ENCODE results near the gene NR1D1. TPM values are rescaled to one million over a fixed set of nuclear protein-coding genes. Genes with fewer than 3 reads are reported as not detected.

NR1D1 gene
- total RNA-seq, 1 experiment from 2014 or later: 63.7 TPM

- Histone ChIP-seq H3K36me3 (ENCODE audit: control insufficient read depth in 1 of 2, insufficient read depth in 2 of 2, low read length in 2 of 2) (peaks cover 22 to 35% of the 10 kb centered on the region in 2 experiments), H3K79me2 (ENCODE audit: insufficient read depth, low read length) (peaks cover 42% of the 10 kb centered on the region), H3K4me3 (replicated peaks in 1 of 2; ENCODE audit: low read depth in 1 of 2, low read length in 2 of 2) (peak overlapping the region; percentile 76 to 86), H3K27me3 (ENCODE audit: insufficient read depth, low read length) (no peaks in the 10 kb centered on the region), H3K9me3 (ENCODE audit: control insufficient read depth in 1 of 2, insufficient read depth in 1 of 2, low read depth in 1 of 2, low read length in 2 of 2) (no peaks in the 10 kb centered on the region), H3K9ac (ENCODE audit: low read length) (peak overlapping the region; percentile 97), H3K9me2 (ENCODE audit: insufficient read depth) (no peaks in the 10 kb centered on the region), H3K4me1 (ENCODE audit: control insufficient read depth in 1 of 2, insufficient read depth in 2 of 2, low read length in 2 of 2) (peaks cover 37 to 71% of the 10 kb centered on the region in 2 experiments), H3K27ac (ENCODE audit: low read depth, low read length) (peak overlapping the region; percentile 96), H2AFZ (ENCODE audit: low read depth, low read length, poor library complexity, severe bottlenecking) (no peak overlapping the region), H4K20me1 (ENCODE audit: insufficient read depth) (no peaks in the 10 kb centered on the region), H3K4me2 (ENCODE audit: low read length) (peak overlapping the region; percentile 94)
- DNase-seq (ENCODE audit: low read depth, low spot score) (no peak), ATAC-seq (peak; percentile 9; the same call in 1 of the 2 replicates)
- no peak for TF ChIP-seq TCF7L2 (IDR thresholded peaks at IDR 0.05; ENCODE audit: borderline replicate concordance, extremely low read depth, insufficient read depth, insufficient read length)
- TSS peak; percentile 81 for BruUV-seq (replicated peaks)
- intact Hi-C loops (cut with micrococcal nuclease): no loop called here
- ChIA-PET POLR2A (interaction anchor here (0.6 to 7.6 kb wide), 26 partner anchors 7 to 227 kb away, joined by 3 to 160 read pairs (median 4); partner anchors contain the start of genes CASC3, MED24, PSMD3 and THRA), CTCF (interaction anchor here (1.1 to 4.5 kb wide), 6 partner anchors 12 to 86 kb away, joined by 3 to 69 read pairs (median 6); partner anchors contain the start of gene THRA), RAD21 (ENCODE audit: low non-redundant PET in 1 of 2, low total read pairs in 2 of 2, uncharacterized antibody in 2 of 2, unreplicated experiment in 2 of 2) (interaction anchor here (0.6 to 1.6 kb wide), 5 partner anchors 9 to 24 kb away, joined by 3 to 4 read pairs (median 3); no protein-coding TSS in a partner anchor)
Observed at GRCh38 chr17:40099619-40100418, 570 bp downstream of the NR1D1 start.

DNA sequence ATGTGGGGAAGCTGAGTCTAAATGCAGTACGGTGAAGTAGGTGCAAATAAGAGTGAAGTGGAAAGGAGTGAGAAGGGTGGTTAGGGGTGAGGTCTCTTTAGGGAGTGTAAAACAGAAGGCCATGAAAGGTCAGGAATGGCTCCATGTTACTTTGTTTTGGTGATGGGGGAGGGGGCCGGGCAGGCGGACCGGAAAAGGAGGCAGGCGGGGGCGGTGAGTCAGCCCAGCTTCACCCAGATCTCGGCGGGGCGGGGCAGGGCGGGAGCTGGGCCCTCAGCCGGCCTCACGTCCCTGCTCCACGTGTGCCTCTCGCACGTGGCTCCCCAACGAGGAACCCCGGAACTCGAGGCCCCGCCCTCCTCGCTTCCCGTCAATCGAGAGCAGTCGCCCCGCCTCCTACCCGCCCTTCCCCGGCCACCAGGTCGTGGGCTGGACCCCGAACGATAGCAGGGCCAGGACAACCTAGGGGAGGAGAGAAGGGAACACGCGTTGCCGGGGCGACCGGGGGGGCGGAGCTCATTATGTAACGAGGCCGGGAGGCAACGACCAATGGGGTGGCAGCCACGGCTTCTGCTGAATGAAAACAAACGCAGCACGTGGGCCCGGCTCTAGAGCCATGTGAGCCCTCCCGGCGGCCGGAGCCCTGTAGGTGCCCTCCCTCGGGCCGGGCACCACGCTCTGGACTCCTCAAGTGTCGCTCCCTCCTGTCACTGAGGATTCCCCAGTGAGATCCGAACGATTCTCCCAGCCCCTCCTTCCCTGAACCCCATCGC is 1.4 kb downstream of the NR1D1 start:
- no peaks in the 10 kb centered on the region for H3K9me2 ChIP-seq (ENCODE audit: insufficient read depth)
- H3K9me3 ChIP-seq (ENCODE audit: control insufficient read depth in 1 of 2, insufficient read depth in 1 of 2, low read depth in 1 of 2, low read length in 2 of 2): no peaks in the 10 kb centered on the region
- peaks cover 42% of the 10 kb centered on the region for H3K79me2 ChIP-seq (ENCODE audit: insufficient read depth, low read length)
- ATAC-seq (peak; percentile 76), DNase-seq (ENCODE audit: low read depth, low spot score) (peak; percentile 99)
- H4K20me1 ChIP-seq (ENCODE audit: insufficient read depth): no peaks in the 10 kb centered on the region
- no peak overlapping the region for H2AFZ ChIP-seq (ENCODE audit: low read depth, low read length, poor library complexity, severe bottlenecking)
- ChIA-PET CTCF (interaction anchor here (0.7 to 4.5 kb wide), 5 partner anchors 13 to 446 kb away, joined by 3 to 69 read pairs (median 5); partner anchors contain the start of gene THRA), RAD21 (ENCODE audit: low non-redundant PET in 1 of 2, low total read pairs in 2 of 2, uncharacterized antibody in 2 of 2, unreplicated experiment in 2 of 2) (interaction anchor here (0.6 to 1.2 kb wide), 4 partner anchors 13 to 23 kb away, joined by 3 read pairs; no protein-coding TSS in a partner anchor), POLR2A (interaction anchor here (0.6 to 7.6 kb wide), 16 partner anchors 12 to 118 kb away, joined by 3 to 160 read pairs (median 4); partner anchors contain the start of genes CASC3, MED24, PSMD3 and THRA)
- intact Hi-C loops (cut with micrococcal nuclease): no loop called here
- no TSS peak for BruUV-seq (replicated peaks)
- no peaks in the 10 kb centered on the region for H3K27me3 ChIP-seq (ENCODE audit: insufficient read depth, low read length)
- peaks cover 29 to 40% of the 10 kb centered on the region in 2 experiments for H3K36me3 ChIP-seq (ENCODE audit: control insufficient read depth in 1 of 2, insufficient read depth in 2 of 2, low read length in 2 of 2)
- peak overlapping the region; percentile 76 to 86 for H3K4me3 ChIP-seq (replicated peaks in 1 of 2; ENCODE audit: low read depth in 1 of 2, low read length in 2 of 2)
- peaks cover 33 to 64% of the 10 kb centered on the region in 2 experiments for H3K4me1 ChIP-seq (ENCODE audit: control insufficient read depth in 1 of 2, insufficient read depth in 2 of 2, low read length in 2 of 2)
- H3K27ac ChIP-seq (ENCODE audit: low read depth, low read length): peak overlapping the region; percentile 96
- H3K9ac ChIP-seq (ENCODE audit: low read length): peak overlapping the region; percentile 97
- peak overlapping the region; percentile 94 for H3K4me2 ChIP-seq (ENCODE audit: low read length)
- TF ChIP-seq, protein P1, sequence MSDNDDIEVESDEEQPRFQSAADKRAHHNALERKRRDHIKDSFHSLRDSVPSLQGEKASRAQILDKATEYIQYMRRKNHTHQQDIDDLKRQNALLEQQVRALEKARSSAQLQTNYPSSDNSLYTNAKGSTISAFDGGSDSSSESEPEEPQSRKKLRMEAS (IDR thresholded peaks at IDR 0.05): peak; percentile 99
- TF ChIP-seq SRF (IDR thresholded peaks at IDR 0.05; ENCODE audit: low read depth) (no peak), RAD21 (IDR thresholded peaks at IDR 0.05; ENCODE audit: low read depth) (no peak), EGR1 (IDR thresholded peaks at IDR 0.05; ENCODE audit: low read depth) (peak; percentile 94), POLR2AphosphoS5 (IDR thresholded peaks at IDR 0.05; ENCODE audit: low read depth, low read length) (peak; percentile 79), ATF3 (IDR thresholded peaks at IDR 0.05) (no peak), EZH2 (IDR thresholded peaks at IDR 0.05) (no peak), SP1 (IDR thresholded peaks at IDR 0.05; ENCODE audit: low read depth) (peak; percentile 94), YY1 (IDR thresholded peaks at IDR 0.05; ENCODE audit: extremely low read depth, insufficient replicate concordance, low read depth, low read length) (peak; percentile 58), EZH2phosphoT487 (IDR thresholded peaks at IDR 0.05; ENCODE audit: borderline replicate concordance) (no peak), JUND (IDR thresholded peaks at IDR 0.05) (peak; percentile 86)
- TF ChIP-seq, protein P2, sequence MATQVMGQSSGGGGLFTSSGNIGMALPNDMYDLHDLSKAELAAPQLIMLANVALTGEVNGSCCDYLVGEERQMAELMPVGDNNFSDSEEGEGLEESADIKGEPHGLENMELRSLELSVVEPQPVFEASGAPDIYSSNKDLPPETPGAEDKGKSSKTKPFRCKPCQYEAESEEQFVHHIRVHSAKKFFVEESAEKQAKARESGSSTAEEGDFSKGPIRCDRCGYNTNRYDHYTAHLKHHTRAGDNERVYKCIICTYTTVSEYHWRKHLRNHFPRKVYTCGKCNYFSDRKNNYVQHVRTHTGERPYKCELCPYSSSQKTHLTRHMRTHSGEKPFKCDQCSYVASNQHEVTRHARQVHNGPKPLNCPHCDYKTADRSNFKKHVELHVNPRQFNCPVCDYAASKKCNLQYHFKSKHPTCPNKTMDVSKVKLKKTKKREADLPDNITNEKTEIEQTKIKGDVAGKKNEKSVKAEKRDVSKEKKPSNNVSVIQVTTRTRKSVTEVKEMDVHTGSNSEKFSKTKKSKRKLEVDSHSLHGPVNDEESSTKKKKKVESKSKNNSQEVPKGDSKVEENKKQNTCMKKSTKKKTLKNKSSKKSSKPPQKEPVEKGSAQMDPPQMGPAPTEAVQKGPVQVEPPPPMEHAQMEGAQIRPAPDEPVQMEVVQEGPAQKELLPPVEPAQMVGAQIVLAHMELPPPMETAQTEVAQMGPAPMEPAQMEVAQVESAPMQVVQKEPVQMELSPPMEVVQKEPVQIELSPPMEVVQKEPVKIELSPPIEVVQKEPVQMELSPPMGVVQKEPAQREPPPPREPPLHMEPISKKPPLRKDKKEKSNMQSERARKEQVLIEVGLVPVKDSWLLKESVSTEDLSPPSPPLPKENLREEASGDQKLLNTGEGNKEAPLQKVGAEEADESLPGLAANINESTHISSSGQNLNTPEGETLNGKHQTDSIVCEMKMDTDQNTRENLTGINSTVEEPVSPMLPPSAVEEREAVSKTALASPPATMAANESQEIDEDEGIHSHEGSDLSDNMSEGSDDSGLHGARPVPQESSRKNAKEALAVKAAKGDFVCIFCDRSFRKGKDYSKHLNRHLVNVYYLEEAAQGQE (IDR thresholded peaks at IDR 0.05; ENCODE audit: low read depth): no peak
